ENCODE data around the gene PIGX.

The PIGX gene

DNA sequence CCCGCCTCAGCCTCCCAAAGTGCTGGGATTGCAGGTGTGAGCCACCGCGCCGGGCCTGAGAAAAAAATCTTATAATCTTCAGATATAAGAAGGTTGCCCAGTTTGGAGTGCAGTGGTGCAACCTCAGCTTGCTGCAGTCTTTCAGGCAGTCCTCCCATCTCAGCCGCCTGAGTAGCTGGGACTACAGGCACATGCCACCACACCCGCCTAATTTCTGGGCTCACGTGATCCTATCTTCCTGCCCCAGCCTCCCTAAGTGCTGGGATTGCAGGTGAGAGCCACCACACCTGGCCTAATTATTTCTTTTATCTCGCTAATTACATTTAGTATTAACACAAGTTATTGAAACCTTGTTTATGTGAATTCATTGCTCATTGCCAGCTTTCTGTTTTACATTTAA lies 41.0 kb downstream of the PIGX start:
- in situ Hi-C loops (cut with MboI; ENCODE audit: low pct_unique_long_range_greater_than_20kb, low sequenced_read_pairs, unreplicated experiment): no loop called here
- TF ChIP-seq, protein P1, sequence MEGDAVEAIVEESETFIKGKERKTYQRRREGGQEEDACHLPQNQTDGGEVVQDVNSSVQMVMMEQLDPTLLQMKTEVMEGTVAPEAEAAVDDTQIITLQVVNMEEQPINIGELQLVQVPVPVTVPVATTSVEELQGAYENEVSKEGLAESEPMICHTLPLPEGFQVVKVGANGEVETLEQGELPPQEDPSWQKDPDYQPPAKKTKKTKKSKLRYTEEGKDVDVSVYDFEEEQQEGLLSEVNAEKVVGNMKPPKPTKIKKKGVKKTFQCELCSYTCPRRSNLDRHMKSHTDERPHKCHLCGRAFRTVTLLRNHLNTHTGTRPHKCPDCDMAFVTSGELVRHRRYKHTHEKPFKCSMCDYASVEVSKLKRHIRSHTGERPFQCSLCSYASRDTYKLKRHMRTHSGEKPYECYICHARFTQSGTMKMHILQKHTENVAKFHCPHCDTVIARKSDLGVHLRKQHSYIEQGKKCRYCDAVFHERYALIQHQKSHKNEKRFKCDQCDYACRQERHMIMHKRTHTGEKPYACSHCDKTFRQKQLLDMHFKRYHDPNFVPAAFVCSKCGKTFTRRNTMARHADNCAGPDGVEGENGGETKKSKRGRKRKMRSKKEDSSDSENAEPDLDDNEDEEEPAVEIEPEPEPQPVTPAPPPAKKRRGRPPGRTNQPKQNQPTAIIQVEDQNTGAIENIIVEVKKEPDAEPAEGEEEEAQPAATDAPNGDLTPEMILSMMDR (IDR thresholded peaks at IDR 0.05; ENCODE audit: extremely low read depth, insufficient read depth, missing control alignments): no peak
- no peak for DNase-seq (ENCODE audit: low spot score)

DNA sequence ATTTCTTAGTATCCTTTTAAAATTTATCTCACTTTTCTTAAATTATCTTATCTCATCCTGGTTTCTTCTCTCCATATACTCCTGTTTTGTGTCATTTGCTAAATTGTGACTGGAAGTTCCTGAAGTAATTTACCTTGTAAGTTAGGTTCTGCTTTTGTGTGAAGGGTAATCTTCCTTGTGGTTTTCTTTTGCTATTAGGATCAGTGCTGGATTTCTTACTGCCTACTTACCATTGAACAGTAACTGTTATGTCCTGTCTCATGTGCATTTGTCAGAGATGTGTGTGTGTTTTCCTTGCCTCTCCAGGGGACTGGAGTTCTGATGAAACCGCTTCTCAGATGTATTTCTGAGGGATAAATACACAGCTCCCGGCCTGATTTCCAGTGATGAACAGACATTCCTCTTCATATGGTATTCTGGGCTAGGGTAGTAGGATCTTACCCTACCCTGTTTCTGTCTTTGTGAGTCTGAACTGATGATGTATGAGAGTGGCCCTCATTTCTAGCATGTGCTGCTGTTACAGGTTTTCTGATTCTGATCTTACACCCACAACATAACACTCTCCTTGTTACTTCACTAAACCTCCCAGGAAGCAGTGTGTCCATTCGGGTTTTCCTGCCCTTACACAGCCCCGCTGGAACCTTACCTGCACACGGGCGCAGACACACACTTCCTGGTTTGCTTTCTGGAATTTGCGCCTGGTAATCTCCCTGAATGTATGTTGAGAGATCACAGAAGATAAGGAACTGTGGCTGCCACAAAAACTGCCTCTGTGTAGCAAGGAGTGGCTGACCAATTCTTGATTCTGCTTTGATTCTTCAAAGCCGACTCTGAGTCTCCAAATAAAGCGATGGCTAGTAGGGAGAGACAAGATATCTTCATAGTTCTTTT lies 42.2 kb downstream of the PIGX start:
- TF ChIP-seq, protein P1 (IDR thresholded peaks at IDR 0.05; ENCODE audit: extremely low read depth, insufficient read depth, missing control alignments): no peak
- in situ Hi-C loops (cut with MboI; ENCODE audit: low pct_unique_long_range_greater_than_20kb, low sequenced_read_pairs, unreplicated experiment): no loop called here
- no peak for DNase-seq (ENCODE audit: low spot score)

DNA sequence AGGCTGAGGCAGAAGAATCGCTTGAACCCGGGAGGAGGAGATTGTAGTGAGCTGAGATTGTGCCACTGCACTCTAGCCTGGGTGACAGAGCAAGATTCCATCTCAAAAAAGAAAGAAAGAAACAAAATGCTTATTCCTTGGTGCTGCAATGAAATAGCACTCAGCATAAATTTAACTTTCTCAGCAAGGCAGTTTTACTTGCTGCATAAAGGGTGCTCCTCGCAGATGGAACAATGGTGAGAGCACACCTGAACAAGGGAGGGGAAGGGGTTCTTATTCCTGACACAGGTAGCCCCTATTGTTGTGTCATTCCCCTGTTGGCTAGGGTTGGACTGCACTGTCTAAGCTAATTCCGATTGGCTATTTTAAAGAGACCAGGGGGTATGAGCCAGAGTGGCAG lies 44.6 kb downstream of the PIGX start:
- no peak for DNase-seq (ENCODE audit: low spot score)
- TF ChIP-seq, protein P1 (IDR thresholded peaks at IDR 0.05; ENCODE audit: extremely low read depth, insufficient read depth, missing control alignments): no peak
- in situ Hi-C loops (cut with MboI; ENCODE audit: low pct_unique_long_range_greater_than_20kb, low sequenced_read_pairs, unreplicated experiment): no loop called here

DNA sequence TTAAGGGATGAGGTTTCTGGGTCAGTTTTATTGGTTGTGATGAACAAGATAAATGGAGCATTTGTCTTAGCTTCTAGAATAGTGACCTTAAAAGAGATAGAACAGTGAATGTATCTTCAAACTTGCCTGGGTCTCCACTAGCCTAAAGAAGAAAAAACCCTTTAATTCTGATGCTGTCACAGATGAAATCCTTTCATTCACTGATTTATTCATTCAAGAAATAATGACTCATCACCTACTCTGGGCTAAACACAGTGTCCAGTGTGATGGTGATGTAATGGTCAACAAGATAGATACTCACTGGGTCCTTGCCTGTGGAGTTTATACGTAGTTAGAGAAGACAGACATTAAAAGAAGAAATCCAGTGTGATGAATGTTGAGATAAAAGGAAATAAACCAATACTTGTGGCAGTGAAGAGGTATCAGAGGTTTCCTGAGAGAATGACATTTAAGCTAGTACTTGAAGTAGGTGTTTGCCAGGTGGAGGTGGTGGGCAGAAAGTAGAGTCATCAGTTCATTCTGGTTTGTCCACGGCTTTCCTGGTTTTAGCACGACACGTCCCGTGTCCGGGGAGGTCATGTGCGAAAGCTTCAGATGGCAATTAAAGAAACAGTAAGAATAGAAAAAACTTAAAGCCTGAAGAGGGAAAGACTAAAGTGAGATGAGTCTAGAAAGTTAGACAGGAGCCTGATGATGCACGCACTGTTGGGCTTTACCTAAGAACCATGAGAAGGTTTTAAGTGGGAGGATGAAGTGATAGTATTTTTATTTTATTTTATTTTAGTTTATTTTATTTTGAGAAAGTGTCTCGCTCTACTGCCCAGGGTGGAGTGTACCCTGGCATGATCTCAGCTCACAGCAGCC lies 45.9 kb downstream of the PIGX start:
- DNase-seq (ENCODE audit: low spot score): no peak
- in situ Hi-C loops (cut with MboI; ENCODE audit: low pct_unique_long_range_greater_than_20kb, low sequenced_read_pairs, unreplicated experiment): no loop called here
- TF ChIP-seq, protein P1 (IDR thresholded peaks at IDR 0.05; ENCODE audit: extremely low read depth, insufficient read depth, missing control alignments): no peak

DNA sequence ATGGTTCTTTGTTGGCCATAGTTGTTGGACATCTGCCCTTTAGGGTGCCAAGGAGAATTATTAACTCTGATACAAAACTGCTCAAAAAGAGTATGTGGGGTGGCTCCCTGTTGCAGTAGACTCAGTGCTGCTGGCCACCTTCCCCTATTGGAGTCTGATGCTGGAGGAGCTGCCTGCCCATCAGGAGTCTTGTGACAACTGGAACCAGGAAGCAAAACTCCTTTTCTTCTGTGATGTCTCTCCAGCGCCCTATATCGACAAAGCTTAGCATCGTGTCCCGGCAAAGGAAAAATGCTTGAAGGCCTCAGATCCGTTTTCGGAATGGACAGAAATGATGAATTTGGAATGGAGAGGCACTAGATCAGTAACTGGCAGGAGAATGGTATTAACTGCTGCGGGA lies 51.0 kb downstream of the PIGX start:
- no peak for DNase-seq (ENCODE audit: low spot score)
- TF ChIP-seq, protein P1 (IDR thresholded peaks at IDR 0.05; ENCODE audit: extremely low read depth, insufficient read depth, missing control alignments): no peak
- in situ Hi-C loops (cut with MboI; ENCODE audit: low pct_unique_long_range_greater_than_20kb, low sequenced_read_pairs, unreplicated experiment): no loop called here

DNA sequence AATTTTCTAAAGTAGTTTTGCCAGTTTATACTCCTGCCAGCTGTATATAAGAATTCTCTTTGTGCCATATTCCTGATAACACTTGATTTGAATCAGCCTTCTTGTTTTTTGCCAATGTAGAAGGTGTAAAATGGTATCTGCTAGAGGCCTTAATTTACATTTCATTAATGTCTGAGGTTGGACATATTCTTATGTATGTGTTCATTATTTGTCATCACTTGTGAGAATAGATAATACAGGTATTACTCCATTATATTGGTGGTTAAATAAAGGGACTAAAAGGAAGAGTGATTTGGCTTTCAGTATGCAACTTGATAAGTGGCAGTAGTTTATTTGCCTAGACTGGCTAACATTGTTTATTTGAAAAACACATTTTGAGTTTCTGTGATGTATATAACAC lies 53.3 kb downstream of the PIGX start:
- in situ Hi-C loops (cut with MboI; ENCODE audit: low pct_unique_long_range_greater_than_20kb, low sequenced_read_pairs, unreplicated experiment): no loop called here
- DNase-seq (ENCODE audit: low spot score): no peak
- TF ChIP-seq, protein P1 (IDR thresholded peaks at IDR 0.05; ENCODE audit: extremely low read depth, insufficient read depth, missing control alignments): no peak

Data from GM13977 (cell line).